ENCODE data around the gene ELOVL6. TPM values are rescaled to one million over a fixed set of nuclear protein-coding genes. Genes with fewer than 3 reads are reported as not detected.

ELOVL6 gene
- total RNA-seq, 1 donor from 2014 or later: 3.6 TPM

GRCh38 chr4:110005461-110006056, 192.9 kb downstream of the ELOVL6 start:
- peak; percentile 69 to 78 for ATAC-seq
- intact Hi-C loops (cut with DNase I): no loop called here
- H3K36me3 ChIP-seq: no peaks in the 10 kb centered on the region

GRCh38 chr4:110004556-110004955, 193.9 kb downstream of the ELOVL6 start:
- H3K27me3 ChIP-seq (ENCODE audit: low read depth): no peaks in the 10 kb centered on the region
- intact Hi-C loops (cut with DNase I): no loop called here
- H3K4me1 ChIP-seq: no peaks in the 10 kb centered on the region
- no peaks in the 10 kb centered on the region for H3K9me3 ChIP-seq
- DNase-seq: no peak
- H3K36me3 ChIP-seq: no peaks in the 10 kb centered on the region
- ATAC-seq: no peak
- no peak overlapping the region for H3K27ac ChIP-seq
- TF ChIP-seq CTCF (IDR thresholded peaks at IDR 0.05): no peak
- H3K4me3 ChIP-seq: no peak overlapping the region

More at GRCh38 chr4:110005461-110006056, 192.9 kb downstream of the ELOVL6 start:
- Histone ChIP-seq H3K27me3 (ENCODE audit: low read depth) (no peaks in the 10 kb centered on the region), H3K27ac (no peak overlapping the region), H3K4me1 (no peaks in the 10 kb centered on the region), H3K9me3 (no peaks in the 10 kb centered on the region), H3K4me3 (no peak overlapping the region)
- peak; percentile 67 for TF ChIP-seq CTCF (IDR thresholded peaks at IDR 0.05)
- no peak for DNase-seq

- H3K27ac ChIP-seq: no peak overlapping the region
- ATAC-seq (no peak), DNase-seq (no peak)
- H3K9me3 ChIP-seq: no peaks in the 10 kb centered on the region
- H3K27me3 ChIP-seq (ENCODE audit: low read depth): no peaks in the 10 kb centered on the region
- intact Hi-C loops (cut with DNase I): no loop called here
- no peak for TF ChIP-seq CTCF (IDR thresholded peaks at IDR 0.05)
- H3K4me1 ChIP-seq: no peaks in the 10 kb centered on the region
- H3K36me3 ChIP-seq: no peaks in the 10 kb centered on the region
- H3K4me3 ChIP-seq: no peak overlapping the region
Observed at GRCh38 chr4:110003401-110004187, 194.8 kb downstream of the ELOVL6 start.

- no peaks in the 10 kb centered on the region for H3K36me3 ChIP-seq
- no peak for TF ChIP-seq CTCF (IDR thresholded peaks at IDR 0.05)
- H3K4me1 ChIP-seq: no peaks in the 10 kb centered on the region
- intact Hi-C loops (cut with DNase I): no loop called here
- H3K9me3 ChIP-seq: no peaks in the 10 kb centered on the region
- DNase-seq (no peak), ATAC-seq (no peak)
- H3K4me3 ChIP-seq: no peak overlapping the region
- no peaks in the 10 kb centered on the region for H3K27me3 ChIP-seq (ENCODE audit: low read depth)
- H3K27ac ChIP-seq: no peak overlapping the region
Observed at GRCh38 chr4:110002326-110002725, 196.1 kb downstream of the ELOVL6 start.

GRCh38 chr4:109999585-109999912, 198.9 kb downstream of the ELOVL6 start:
- intact Hi-C loops (cut with DNase I): loop anchor here (5.0 kb wide), 1 partner anchor 518 kb away; no protein-coding TSS in a partner anchor
- no peak for TF ChIP-seq CTCF (IDR thresholded peaks at IDR 0.05)
- Histone ChIP-seq H3K27me3 (ENCODE audit: low read depth) (peaks cover 4% of the 10 kb centered on the region), H3K4me3 (no peak overlapping the region), H3K9me3 (no peaks in the 10 kb centered on the region), H3K4me1 (no peaks in the 10 kb centered on the region), H3K27ac (no peak overlapping the region), H3K36me3 (no peaks in the 10 kb centered on the region)
- peak in 1 of 2 donors; percentile 45 for ATAC-seq
- no peak for DNase-seq
